ENCODE results near the gene SOX6. TPM values are rescaled to one million over a fixed set of nuclear protein-coding genes. Genes with fewer than 3 reads are reported as not detected.
A peak's percentile ranks its signal among the peaks of the same experiment; 100 is the strongest.
"Not testable (repeated sequence)": the region's sequence is repeated elsewhere in the genome, so short reads cannot be mapped to it uniquely, and the experiment has no call there.

Gene SOX6
- polyA plus RNA-seq, 10 donors, result 13.4 to 28.1 (median 18.6) TPM

DNA sequence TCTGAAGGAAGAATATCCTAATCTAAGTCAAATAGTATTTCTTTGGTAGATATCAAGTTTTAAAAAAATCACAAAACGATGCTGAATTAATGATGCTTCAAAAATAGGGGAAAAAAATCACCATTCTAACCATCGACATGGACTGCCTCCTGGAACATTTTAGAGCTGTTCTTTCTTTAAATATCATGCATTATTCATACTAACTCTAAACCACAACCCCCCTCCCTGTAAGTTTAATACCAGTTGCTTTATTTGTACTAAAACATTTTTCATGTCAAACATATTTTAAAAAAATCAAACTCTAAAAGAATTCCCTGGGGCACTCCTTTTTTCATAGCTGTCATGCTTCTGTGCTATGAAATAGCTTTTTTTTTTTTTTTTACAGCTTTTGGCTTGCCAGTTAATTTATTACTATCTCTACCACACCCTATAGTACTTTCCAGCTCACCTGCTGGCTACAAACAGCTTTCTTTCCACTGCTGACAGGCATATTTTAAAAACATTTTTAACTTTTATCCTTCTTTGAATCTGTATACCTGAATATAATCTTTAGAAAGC, 256.9 kb downstream of the SOX6 start:
- DNase-seq, result no peak

DNA sequence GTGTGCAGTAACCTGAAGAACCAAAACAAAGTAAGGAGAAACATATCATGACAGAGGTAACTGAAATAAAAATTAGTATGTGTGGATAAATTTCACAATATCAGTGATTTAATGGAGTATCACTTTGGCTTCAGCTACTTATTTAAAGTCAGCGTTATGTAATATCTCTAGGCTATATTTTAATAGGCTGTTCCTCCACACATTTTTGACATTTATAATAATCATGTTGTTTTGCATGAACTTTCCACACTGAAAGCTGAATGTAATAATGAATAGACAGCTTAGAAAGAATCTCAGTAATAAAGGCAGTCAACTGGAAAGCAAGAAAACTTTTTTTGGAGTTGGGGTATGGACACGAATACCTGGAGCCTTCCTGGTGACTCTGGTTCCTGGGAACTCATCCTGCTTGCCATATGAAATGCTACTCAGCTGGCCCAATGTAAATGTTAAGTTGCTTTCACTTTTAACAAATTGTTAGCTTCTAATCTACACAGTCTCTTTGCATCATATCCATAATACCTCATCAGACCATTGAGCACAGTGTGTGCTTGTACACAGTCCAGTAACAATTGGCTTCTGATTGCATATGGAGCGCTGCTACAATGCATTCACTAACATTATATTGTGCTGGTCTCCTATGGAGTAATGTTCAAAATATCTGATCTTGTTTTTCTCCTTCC, 257.7 kb downstream of the SOX6 start:
- no peak for DNase-seq

DNA sequence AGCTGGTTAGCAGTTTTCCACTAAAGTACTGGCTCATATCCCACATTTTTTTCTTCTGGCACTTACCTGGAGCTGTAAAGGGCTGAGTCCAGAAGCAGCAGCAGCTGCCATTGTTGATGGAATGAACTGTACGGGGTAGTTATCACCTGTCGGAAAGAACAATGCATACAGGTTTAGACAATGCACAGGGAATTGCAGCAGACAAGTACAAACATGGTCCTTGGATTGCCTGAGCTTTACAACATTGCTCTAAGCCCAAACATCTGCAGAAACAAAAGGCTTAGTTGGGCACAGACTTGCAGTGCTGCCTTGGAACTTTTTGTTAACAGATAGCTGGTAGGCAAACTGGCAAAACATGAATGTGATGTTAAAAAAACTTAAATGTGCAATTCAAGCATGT, 258.8 kb downstream of the SOX6 start:
- DNase-seq, result peak in 1 of 3 donors; percentile 25

DNA sequence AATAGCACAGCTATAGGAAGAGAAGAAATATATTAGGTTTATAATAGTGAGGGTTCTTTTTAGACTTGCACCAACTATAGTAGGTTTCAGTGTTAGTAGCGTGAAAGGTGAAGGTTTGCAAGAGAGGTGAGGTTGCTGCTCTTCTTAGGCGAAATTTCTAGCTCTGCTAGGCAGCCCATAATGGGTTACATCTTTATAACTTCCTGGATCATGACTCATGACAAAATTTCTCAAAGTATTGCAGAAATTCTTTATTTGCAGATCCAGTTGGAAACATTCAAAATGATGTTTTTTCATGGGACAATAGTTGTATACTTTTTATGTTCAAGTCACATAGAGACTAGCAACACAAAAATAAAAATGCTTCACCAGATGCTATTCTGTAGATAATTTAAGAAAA, 260.0 kb downstream of the SOX6 start:
- DNase-seq, result no peak

DNA sequence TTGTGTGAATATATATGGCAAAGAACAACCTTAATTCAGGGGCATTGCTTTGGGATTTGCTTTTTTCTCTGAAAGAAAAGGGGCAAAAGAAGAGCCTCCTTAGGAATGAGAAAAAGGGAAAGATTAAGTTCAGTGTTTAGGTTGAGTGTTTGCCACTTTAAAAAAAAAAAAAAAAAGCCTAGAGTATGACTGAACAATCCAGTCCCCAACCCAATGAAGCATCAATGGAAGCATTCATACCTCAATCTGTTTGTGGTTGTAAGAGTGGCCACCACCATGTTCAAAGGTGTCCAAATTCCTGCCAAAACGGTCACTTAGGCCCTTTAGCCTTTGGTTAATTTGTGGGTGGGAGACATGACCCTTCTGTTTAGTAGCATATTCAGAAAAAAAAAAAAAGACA, 260.6 kb downstream of the SOX6 start:
- no peak for DNase-seq

DNA sequence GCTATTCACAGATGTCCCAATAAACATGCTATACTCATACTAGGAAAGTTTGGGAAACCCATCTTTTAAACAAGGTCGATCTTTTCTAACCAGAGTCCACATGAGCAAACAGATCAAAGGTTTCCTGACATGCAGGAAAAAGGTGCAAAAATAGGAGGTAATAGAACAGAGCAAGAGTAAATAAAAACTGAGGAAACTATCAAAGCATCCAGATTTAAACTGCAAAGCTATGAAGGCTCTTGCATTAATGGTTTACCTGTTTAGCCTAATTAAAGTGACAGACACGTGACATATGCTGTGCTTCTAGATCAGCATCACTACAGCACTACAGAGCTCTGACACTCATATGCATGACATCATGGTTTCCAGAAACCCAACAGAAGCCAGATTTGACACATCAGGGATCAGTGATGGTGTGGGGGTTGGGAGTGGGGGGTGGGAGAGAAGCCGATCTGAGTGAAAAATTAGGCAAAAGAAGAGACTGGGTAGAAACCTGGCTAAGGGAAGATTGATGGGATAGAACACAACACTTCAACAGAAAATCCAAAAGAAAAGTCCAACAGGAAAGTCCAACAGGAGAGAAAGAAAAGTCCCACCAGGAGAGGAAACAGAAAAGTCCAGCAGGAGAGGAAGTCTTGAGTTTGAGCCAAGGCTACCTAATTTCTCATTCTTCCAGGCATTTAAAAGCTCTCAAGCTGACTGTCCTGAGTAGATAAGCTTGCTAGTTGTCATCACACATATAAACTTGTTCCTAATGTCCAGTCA, 262.3 kb downstream of the SOX6 start:
- no peak for DNase-seq

DNA sequence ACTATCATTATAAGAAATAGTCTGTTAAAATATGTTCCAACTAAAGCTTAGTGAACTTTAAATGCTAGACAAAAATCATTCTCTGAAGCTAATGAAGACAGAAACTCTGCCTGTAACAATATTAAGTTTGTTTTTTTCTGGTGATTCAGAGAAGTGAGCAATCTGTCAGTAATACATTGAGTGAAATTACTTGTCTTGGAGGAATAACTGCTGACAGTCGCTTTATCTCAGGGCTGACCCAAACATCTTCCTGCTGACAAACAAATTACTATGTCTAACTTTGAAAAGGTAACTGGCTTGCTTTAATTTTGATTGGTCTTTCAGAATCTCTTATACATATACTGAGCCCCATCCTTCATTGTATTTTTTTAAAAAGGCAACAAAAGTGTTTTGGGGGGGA, 264.5 kb downstream of the SOX6 start:
- no peak for DNase-seq

DNA sequence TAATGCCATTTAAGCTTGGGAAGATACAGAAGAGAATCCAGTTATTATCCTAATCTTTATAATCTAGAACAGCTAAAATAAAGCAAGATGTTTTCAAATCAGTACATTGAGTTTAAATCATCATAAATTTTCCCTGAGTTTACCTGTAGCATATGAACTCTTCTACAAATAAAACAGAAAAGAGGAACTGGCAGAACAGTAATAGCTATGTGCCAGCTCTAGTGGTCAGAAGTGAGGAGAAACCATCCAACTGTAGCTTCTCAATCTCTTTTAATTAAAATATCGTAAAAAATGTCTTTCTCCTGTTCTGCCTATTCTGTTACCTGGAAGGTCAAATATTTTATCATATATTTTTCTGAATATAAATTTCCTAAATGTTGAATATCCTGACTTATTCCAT, 266.9 kb downstream of the SOX6 start:
- no peak for DNase-seq

DNA sequence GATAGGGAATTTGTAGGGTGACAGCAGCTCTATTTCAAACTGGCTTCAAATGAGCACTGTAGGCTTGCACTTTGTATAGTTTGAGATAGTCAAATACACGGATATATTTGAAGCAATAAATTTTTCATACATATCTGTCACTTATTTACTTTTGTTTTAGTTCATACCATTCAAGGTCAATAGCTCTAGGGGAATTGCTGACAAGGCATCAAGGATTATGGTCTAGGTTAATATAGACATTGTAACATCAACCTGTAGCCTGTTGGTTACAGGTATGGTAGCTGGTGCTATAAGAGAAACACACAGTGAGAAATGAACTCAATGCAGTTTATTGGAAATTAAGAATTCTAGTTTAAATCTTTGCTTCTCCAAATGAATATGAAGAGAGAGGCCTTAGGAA, 267.6 kb downstream of the SOX6 start:
- no peak for DNase-seq

DNA sequence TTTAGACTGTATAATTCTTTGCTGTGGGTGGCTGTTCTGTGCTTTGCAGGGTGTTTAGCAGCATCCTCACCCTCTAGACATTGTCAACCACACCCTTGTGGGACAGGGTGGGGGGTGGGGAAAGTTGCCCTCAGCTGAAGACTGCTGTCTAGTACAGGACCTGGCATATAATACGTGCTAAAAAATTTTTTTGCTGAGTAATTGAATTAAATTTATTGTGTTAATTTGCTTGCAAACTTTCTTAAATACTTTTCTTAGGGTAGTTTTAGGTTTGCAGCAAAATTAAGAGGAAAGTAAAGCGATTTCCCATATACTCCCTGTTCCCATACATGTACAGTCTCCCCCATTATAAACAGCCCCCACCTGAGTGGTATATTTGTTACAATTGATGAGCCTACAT, 268.5 kb downstream of the SOX6 start:
- DNase-seq, result no peak

DNA sequence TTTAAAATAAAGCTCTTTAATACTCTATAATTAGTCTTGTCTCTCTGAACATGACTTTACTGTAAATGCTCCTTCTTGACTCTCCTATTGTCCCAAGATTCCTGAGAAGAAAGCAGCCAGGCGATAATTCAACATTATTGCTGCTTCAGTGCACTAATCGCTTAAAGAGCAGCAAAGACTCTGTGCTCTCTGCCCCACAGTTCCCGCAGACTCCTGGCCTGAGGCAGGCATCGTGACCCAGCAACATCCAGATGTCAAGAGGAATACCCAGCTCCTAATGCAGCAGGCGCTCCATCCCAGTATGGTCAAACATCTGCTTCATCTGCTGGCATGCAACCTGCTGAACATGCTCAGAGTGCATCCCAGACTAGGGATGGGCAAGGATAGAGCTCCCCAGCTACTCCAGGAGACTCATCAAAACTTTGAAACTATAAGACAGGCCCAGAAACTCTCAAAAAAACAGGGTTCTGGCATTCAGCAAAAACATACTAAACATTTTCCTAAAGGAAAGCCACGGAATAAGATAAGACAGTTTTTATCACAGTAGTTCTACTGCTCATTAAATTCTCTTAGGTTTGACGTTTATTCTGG, 270.0 kb downstream of the SOX6 start:
- DNase-seq, result no peak

DNA sequence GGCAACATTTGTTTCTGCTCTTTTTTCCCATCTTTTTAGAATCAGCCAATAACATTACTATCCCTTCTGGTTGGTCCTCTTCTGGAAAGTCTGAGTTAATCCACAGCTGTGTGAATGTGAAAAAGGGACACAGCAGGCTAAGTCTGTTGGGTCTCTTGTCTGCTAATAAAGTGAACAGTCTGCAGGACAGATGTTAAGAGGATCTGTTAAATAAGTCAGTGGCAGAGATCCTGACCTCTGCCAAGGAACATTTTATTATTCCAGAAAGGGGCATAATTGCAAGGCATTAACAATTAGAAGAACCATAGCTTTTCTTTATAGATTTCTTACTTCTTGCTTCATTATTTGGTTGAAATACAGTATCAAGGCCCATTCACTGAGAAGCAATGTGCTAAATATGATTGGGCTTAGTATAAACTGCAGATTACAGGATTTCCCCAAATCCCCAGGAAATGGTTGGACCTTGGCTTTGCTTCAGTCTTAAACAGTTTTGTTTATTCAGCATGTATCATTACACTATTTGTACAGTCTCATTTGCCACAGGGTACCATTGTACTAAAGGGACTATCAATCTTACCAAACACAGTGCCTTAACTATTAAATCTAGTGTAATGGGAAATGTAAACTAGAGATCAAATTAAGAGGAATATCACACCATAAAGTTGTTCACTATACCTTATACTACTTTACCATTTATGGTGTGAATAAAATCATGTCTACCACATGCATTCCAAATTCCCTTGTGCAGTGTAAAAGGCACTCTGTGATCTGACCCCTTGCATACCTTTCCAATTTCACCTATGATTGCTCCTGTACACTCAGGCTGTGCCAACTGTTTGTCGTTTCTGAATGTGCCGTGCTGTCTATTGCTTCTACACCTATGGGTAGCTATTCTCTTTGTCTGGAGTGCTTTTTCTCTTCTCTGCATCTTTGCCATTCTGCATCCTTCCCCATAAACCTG, 274.0 kb downstream of the SOX6 start:
- peak; percentile 26 to 66 (median 39) for DNase-seq

DNA sequence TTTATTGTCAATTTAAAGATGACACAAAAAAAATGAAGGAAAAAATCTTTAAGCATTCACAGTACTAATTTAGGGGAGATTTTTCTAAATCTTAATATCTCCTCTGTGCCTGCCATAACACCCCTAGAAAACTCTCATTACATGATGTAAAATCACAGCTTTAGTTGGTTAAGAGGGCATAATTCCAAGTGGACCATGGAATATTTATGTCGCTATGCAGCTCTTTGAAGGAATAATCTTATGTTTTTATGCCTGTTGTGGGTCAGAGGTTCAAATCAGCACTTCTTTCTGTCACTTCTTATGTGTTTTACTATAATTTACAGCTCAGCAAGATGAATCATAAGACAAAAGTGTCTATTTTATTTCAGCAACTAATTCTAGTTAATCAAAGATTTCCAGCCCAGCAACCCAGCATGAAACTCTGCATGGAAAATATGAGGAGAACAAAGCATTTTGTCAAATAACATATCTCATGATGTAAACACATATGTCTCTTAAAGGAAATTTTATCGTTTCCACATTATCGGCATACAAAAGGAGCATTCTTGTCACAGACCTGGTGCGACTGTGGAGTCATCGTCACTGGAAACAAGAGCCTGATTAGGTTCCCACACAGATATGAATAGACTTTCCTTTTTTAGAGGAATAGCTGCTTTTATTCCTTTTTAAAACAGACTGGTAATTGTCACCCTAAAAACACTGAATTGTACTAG, 274.8 kb downstream of the SOX6 start:
- DNase-seq, result peak in 2 of 3 donors; percentile 4

DNA sequence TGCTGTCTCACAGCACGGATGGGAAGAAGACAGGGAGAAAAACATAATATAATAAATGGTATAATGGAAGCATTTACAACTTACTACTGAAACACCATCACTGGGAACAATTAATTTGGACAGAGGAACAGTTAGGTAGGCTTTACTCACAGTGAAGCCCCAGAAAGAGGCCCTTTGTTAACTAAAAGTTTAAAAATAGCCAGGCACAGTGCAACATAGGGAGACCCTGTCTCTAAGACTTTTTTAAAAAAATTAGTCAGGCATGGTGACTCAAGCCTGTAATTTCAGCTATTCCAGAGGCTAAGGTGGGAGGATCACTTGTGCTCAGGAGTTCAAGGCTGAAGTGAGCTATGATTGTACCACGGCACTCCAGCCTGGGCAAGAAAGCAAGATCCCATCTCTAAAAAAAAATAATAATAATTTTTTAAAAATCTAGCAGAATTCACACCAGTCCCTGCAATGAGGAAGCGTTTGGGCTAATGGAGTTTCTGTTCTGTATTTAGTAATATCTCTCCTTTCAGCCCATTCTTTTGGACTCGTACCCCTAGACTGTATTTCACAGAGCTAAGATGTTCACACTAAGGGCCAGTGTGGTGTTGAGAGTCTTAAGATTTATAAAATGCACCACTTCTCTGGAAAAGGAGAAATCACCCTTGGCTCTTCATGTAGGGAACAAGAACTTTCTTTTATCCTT, 275.5 kb downstream of the SOX6 start:
- no peak for DNase-seq

DNA sequence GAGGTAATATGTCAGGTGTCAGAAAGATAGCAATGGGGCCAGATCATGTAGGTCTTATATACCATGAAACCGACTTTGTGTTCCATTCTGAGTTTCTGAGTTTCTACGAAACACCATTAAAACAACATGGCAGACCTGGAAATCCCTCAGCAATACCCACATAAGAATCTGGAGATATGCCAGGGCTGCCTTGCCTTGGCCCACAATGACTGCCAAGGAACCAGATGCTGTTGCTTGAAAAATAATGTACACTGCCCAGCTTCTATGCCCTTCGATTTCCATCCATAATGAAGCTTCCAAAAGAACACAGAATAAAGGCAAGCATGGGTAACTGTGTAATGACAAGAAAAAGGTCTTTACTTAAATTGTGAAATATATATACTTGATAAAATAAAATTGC, 277.4 kb downstream of the SOX6 start:
- no peak for DNase-seq

DNA sequence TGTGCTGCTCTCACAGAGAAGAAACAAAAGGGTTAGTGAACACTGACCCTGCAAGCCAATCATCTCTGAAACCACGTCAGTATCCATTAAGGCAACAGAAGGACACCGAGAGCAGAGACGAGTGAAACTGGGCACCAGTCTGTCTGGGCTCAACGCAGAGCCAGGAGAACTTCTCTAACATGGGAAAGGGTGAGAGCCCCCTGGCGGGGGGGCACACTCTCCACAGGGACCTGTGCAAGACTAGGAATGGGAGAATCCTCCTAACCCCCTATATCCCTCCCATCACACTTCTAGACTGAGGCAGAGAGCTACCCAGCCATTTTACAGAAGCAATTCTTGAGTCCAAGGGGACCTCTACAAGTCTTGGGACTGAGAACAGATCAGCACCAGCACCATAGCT, 285.8 kb downstream of the SOX6 start:
- DNase-seq, result no peak

DNA sequence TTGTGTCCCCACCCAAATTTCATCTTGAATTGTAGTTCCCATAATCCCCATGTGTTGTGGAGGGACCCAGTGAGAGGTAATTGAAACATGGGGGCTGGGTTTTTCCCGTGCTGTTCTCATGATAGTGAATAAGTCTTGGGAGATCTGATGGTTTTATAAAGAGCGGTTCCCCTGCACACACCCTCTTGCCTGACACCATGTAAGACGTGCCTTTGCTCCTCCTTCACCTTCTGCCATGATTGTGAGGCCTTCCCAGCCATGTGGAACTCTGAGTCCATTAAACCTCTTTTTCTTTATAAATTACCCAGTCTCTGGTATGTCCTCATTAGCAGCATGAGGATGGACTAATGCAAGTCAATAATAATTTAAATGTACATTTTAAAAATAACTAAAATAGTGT, 289.1 kb downstream of the SOX6 start:
- not testable (repeated sequence) for DNase-seq

DNA sequence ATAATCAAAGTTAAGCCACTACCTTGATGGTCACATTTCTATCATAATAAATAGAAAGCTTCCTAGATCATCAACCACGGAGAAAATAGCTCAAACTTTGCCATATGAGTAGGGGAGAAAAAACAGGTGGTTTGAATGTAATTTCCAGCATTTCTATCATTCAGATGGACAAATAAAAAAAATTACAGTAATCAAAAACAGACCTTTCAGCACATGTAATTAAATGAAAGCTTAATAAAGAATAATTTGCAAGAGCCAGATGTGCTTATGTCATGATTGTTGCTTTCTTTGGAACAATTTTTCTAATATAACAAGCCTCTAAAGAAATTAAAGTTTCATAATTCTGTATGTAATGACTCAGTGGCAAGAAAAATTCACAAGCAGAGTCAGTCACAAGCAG, 297.0 kb downstream of the SOX6 start:
- no peak for DNase-seq

DNA sequence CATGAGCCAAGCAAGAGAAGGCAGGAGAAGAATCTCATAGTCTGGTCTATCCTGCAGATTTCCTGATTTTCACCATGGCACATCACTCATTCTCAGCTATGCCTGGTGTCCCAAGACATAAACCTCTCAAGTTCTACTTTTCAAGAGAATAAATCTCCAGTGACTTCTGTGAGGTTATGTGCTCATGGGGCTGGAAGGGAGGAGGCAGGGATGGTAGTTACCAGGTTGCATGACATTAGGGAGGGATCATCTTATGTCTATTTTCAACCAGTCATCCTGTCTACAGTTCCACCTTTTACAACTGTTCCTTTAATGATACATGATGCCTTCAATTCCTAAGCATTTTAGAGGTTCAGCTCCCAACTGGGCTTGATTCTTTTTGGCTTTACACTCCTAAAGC, 297.7 kb downstream of the SOX6 start:
- no peak for DNase-seq

DNA sequence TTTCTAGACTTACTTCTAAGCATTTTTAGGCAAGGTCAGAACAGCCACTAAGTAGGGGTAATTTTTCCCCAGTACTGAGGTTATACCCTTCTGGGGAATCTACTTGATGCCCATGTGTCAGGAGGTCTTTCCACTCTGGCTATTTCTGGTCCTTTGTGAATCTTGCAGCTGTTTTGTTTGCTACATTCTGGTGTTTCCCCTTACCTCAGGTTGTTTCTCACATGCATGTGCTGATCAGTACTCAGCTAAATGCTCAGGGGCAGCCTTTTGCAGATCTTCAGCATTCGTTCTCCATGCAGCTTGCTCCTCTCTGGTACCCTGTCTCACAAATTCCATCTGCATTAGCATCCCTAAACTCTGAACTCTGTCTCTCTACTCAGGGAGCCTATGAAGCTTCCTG, 303.6 kb downstream of the SOX6 start:
- DNase-seq, result no peak
